IPS-18c (cell line): ENCODE results near the gene LYVE1.

Experiments
- H3K4me3 ChIP-seq: 2 replicates; pipeline ENCODE4 v1.7.0; 2013; ENCODE audit warnings: low read depth, mild to moderate bottlenecking, low read length, moderate library complexity; ENCODE audit not compliant: insufficient read depth
- H3K9me3 ChIP-seq: one replicate; pipeline ENCODE4 v1.6.1; 2013; ENCODE audit warnings: mild to moderate bottlenecking, low read length, moderate library complexity; ENCODE audit not compliant: control insufficient read depth, insufficient read depth

Gene LYVE1, protein sequence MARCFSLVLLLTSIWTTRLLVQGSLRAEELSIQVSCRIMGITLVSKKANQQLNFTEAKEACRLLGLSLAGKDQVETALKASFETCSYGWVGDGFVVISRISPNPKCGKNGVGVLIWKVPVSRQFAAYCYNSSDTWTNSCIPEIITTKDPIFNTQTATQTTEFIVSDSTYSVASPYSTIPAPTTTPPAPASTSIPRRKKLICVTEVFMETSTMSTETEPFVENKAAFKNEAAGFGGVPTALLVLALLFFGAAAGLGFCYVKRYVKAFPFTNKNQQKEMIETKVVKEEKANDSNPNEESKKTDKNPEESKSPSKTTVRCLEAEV

DNA sequence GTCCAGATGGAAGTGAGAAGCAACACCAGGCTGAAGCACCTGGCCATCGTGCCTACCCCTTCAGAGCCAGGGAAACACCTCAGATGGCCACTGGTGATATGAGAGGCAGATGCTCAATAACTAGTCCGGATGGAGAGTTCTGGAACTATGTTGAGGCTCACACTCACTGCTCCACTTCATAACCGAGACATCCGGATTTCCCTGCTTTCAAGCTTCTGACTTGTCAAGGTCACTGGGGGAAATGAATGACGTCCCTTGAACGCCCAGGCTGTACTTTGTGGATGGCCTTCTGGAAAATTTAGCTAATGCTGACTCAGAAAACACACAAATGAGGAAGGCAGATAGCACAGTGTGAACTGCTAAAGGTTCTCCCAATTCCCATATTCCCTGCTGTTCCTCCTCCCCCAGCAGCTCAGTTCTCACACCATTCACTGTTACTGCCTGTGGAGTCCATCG, at the start of gene LYVE1:
TSS of gene LYVE1 (minus strand) at position 180 of the 456 bp plus-strand sequence. CDS start at position 47, 133 bp downstream.
- Histone ChIP-seq H3K9me3 (no peaks in the 10 kb centered on the region), H3K4me3 (no peak within 1 kb of the TSS)

DNA sequence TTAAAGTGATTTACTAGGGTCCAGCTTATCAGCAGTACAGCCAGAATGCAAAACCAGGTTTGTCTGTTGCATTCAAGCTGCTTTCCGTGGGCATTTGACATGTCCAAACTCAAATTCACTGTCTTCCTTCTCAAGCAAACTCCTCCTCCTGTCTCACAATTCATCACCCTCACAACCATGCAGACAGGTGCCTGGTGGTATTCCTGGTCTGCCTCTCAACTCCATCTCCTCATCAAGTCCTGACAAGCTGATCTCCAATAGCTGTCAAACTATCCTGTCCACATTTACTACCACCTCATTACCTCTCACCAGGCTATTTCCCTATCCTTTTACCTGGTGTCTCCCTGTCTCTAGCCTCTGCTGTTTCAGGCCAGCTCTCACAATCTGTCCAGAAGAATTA, 49.1 kb upstream of the LYVE1 start:
- Histone ChIP-seq H3K4me3 (no peak overlapping the region), H3K9me3 (no peaks in the 10 kb centered on the region)

DNA sequence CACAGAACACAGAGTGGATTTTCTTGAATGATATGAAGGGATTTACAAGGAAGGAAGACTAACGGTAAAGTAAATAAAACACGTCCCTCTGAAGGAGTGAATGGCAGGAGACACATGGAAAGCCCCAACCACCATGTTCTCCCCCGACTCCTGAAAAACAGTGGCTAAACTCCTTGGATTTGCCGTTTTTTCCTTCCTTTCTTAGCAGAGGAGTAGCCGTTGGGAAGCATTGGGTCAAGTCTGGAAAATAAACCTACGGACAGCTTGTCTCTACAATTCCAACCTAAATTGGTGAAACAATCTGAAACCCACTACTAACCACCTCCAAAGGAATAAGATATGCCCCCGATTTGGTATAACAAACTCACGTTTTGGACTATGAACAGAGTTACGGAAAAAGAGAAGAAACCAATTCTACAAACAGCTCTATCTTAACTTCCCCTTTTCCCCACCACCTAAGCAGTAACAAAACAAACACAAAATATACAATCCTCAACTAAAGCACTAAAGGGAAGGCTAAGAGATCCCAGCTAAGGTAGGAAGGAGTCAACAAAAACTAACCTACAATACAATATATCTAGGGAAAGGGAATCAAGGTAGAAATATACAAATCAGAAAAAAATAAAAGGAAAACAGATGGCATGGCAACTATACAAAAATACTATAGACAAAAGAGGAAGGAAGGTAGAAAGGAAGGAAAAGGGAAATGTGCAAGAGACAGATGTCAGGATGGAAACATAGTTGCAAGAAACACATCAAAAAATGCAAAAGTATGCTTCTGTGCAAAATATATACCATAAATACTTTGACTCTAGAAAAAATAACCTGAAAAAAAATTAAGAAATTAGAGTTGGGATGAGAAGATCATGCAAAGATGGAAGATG, 43.8 kb upstream of the LYVE1 start:
- Histone ChIP-seq H3K4me3 (no peak overlapping the region), H3K9me3 (no peaks in the 10 kb centered on the region)

DNA sequence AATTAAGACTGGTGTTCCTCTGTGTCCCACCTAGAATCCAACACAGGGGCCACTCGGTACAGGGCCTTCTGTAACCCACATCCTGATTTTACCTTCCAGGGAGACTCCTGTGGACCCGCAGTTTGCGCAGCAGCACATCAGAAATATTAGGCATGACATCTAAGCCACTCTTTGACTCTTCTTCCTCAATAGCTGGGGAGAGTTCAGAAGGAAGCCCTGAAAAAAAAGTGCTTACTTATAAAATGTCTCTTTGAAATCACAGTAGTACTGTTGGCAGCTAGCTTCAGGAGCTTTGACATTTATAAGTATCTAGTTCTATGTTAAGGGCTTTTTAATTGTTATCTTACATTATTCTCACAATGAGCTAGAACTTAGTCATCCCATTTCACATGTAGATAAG, 41.2 kb upstream of the LYVE1 start:
- Histone ChIP-seq H3K4me3 (no peak overlapping the region), H3K9me3 (no peaks in the 10 kb centered on the region)

DNA sequence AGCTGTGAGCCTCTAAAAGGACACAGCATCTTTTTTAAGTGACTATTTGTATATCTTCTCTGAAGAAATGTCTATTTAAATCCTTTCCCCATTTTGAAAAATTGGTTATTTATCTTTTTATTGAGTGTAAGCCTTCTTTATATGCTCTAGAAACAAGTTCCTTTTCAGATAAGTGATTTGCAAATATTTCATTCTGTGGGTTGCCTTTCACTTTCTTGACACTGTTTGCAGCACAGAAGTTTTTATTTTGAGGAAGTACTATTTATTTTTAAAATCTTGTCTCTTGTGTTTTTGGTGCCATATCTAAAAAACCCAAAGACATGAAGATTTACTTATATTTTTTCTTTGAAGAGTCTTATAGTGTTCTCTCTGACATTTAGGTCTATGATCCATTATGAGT, 40.1 kb upstream of the LYVE1 start:
- H3K9me3 ChIP-seq, result no peaks in the 10 kb centered on the region
- no peak overlapping the region for H3K4me3 ChIP-seq

DNA sequence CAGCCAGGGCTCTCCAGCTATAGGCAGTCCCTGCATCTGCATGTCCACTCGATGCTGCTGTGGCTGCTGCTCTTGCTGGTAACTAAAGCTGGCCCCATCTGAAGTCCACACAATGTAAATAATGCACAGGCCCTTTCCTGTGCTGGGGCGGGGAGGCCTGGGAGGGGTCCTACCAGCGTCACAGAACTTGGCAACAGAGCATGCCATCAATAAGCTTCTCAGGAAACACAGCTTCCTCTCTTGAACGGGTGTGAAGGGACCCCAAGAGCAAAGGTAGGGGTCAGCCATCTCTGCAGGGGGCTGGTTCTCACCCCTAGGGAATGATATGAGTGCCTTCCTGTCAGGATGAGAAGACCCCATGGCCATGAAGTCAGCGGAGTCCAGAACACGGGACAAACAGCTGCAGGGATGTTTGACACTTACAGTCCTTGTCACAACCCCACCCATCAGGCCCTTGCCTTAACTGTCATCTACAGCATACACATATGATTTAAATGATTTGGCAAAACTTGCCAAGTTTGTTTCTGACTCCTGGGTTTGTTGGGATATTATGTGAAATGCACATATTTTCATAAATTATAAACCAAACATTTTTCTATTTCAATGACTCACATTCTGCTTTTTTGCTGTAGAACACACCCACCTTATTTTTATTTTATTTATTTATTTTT, 39.1 kb upstream of the LYVE1 start:
- H3K4me3 ChIP-seq, result no peak overlapping the region
- H3K9me3 ChIP-seq, result no peaks in the 10 kb centered on the region

DNA sequence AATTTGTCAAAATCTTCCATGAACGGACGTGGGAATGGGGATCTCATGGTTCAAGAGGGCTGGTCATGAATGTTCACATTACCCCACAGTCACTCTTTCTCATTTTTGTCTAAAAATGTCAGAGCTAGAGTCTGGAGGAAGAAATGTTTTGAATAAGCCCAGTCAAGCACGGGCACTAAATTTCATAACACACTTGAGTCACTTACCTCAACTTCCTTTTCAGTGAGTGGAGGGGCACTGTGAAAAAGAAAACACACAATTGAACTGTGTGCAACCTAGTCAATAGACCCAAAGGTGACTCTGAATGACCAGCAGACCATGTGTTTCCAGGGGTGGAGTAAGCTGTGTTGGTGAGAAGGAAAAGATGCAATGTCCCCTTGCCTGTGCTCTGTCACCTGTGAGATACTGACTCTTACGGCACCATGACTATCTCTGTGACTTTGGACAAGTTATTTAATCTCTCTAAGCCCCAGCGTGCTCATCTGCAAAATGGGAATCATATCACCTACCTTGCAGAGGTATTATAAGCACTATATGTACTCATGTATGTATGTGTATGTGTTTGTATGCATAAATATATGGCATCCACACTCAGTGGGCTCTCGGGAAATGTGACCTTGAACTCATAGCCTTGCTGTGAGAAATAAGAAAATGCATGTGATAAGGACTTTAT, 38.2 kb upstream of the LYVE1 start:
- Histone ChIP-seq H3K9me3 (no peaks in the 10 kb centered on the region), H3K4me3 (no peak overlapping the region)

DNA sequence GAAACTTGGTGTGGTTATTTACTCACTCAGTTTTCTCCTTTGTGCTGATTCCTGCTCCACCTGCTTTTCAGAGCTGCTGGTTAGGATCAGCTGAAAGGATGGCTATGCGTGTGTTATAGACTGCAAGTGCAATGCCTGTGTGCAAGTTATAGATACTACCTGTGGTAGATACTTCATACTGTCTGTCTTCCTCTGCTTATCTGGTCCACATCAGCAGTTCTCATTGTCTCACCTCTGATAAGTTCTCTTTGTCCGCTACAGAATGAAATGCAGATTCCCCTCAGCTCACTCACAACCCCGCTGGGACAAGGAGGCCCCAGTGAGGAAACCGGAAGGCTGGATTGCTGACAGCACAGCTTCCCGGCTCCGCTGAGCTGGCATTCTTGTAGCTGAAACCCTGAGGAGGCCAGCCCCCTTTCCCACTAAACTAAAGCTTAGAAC, 37.5 kb upstream of the LYVE1 start:
- Histone ChIP-seq H3K4me3 (no peak overlapping the region), H3K9me3 (no peaks in the 10 kb centered on the region)

DNA sequence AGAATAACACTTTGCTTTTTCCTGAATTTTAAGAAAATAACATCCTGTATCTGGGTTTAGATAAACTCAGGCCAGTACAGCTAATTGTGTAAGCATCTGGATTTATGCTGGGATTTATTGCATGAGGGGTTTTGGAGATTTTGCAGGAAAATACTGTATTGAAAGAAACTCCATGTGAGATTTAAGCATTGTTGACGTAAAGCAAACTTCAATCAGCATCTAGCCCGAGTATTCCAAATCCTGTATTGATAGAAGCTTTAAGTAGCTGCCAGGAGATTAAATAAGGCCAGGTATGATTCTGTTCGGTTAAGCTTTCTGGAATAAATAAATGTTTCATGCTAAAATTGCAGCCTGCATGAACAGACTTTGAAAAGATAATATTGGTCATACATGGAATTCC, 36.3 kb upstream of the LYVE1 start:
- Histone ChIP-seq H3K4me3 (no peak overlapping the region), H3K9me3 (no peaks in the 10 kb centered on the region)

DNA sequence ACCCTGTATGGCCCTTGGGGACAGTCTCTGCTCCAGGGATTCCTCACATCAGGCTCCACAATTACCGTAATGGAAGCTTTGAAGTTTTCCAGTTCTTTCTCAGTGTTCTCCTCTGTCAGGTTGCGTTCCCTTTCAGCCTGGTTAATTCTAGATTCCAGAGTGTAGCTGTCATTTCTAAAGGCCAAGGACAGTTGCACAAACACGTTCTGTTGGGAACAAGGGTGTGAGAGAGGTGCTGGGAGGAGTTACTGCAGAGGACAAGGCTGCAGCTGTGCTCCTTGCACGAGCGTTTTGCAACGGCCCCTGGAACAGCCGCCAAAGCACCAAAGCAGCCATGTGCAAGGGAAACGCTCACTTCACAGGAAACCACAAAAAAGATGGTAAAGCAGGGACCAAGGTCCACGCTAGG, 35.9 kb upstream of the LYVE1 start:
- Histone ChIP-seq H3K9me3 (no peaks in the 10 kb centered on the region), H3K4me3 (no peak overlapping the region)

DNA sequence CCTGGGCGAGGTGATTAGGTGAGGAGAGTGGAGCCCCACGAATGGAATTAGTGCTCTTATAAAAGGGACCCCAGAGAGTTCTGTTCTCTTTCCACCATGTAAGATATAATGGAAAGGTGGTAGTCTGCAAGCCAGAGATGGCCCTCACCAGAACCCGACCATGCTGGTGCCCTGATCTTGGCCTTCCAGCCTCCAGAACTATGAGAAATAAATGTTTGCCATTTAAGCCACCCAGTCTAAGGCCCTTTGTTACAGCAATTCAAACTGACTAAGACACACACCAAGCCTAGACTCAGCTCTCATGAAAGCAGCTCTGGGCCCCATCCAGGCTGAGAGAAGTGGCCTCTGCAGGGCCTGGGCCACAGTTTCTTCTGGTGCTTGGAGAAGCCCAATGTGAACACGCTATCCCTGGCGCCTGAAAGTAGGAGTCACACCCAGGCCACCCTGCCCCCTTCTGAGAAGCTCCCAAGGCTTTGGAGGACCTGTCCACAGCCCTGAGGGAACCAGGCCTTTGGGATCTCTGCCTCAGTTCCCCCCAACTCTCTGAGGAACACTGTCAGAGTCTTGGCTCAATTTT, 35.3 kb upstream of the LYVE1 start:
- H3K4me3 ChIP-seq, result no peak overlapping the region

DNA sequence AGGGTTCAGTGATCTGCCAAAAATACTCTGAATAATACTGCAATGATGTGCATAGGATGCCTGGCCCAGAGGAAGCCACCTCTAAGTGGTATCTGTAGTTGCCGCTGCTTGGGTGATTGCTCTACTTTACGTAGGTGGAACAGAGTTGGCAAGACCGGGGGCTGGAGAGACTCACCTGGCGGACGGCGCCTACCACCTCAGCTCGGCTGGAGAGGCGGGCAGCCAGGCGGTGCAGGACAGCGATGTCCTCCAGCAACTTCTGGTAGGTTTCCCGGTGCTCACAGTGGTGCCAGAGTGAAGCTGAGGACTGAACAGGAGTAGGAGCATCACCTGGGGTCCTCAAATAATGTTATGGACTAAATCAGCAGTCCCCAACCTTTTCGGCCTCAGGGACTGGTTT, 34.5 kb upstream of the LYVE1 start:
- H3K4me3 ChIP-seq, result no peak overlapping the region

More for the DNA sequence above, 35.3 kb upstream of the LYVE1 start:
- H3K9me3 ChIP-seq, result no peaks in the 10 kb centered on the region

DNA sequence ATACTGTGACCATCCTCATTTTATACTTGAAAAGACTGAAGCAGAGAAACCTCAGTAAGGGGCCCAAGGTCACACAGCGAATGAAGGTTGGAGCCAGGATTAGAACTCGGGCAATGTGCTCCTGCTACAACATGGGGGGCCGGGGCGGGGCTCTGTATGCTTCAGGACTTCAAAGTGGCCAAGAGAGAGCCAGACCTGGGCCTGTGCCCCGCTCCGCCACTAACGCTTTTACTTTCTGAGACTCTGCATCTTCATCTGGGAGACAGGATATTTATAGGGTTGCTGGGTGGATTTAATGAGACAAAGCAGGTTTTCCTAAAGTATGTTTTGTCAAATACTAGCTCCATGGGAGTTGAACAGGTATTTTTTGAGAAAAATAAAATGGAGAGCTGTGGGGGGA, 33.9 kb upstream of the LYVE1 start:
- no peaks in the 10 kb centered on the region for H3K9me3 ChIP-seq
- no peak overlapping the region for H3K4me3 ChIP-seq

More for the DNA sequence above, 34.5 kb upstream of the LYVE1 start:
- H3K9me3 ChIP-seq, result no peaks in the 10 kb centered on the region

DNA sequence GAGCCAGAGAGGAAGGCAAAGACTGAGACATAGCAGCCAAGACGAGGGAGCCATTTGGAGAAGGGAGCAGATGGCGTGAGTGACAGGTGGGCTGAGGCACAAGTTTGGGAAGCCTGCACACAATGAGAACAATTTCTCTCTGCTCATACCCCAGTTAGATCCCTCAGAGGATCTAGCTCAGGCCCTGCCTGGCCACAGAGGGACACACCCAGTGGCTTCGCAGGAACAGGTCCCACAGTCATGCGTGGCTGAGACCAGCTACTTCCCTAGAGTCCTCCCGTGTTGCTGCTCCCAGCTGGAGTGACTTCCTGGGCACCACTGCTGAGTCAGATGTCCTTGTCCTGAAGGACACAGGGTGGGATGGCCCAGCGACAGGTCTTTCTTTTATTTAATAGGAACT, 33.4 kb upstream of the LYVE1 start:
- Histone ChIP-seq H3K4me3 (no peak overlapping the region), H3K9me3 (no peaks in the 10 kb centered on the region)

DNA sequence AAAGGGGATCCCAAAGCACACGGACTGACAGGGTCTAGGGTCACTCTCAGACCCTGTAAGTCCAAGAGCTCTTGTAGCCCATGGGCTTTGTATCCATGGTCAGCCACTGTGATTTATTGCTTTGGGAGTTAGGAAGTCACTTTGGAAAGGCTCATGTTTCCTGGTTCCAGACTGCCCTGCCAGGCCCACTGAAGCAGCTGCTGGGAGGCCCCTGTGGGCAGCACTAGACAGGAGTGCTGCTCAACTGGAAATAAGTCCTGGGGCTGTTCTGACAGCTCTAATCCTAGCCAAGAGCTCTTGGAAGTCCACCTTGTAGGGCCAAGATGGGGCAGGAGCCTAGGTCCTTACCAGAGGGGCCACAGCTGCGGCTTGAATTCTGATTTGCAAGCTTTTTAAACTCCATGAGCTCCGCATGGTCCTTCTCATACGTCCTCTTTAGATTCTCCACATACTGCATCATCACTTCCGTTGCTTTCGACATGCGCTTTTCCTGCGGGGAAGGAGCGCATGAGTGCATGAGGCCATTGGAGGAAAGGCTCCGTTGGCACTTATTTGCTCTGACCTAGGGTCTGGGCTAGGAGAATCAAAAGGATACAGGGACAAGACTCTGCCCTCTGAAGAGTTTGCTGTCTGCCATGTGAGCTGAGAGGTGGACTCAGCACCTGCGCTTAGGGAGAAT, 32.2 kb upstream of the LYVE1 start:
- Histone ChIP-seq H3K4me3 (no peak overlapping the region), H3K9me3 (no peaks in the 10 kb centered on the region)

DNA sequence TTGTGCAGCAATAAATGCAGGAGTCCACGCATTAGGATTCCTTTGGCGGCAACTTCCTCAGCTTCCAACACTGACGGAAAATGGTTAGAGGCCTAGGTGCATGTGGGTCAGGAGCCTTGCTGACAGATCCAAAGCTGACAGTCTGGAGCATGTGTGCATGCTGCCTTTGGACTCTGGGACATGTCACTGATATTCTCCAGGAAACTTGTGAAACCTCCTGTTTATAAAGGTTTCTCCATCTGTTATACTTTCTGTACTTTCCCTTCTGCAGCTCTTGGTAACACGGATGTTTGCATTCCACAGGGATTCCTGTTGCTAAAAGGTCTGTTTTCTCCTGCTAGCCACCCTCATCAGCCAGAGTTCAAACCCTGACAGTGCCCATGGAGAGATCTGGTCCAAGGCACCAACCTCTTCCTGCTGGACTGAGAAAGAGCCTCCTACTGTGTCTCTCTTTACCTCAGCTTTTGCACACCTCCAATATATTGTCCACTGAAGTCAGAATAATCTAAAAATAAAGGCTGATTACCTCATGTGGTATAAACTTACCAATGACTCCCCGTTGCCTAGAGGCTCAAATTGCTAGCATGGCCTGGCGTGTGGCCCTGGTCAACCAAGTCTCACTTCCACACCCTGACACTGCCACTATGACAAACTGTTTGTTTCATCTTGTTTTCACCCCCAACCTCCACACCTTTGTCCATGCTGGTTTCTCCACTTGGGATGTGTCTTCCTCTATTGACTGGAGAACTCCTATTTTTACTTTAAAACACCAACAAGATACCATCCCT, 31.1 kb upstream of the LYVE1 start:
- no peak overlapping the region for H3K4me3 ChIP-seq
- no peaks in the 10 kb centered on the region for H3K9me3 ChIP-seq
